Keratinocyte (primary cell): ENCODE data around the gene PRSS53.

Experiments
- EZH2 ChIP-seq: IDR thresholded peaks from one replicate; pipeline ENCODE4 v1.6.1; 2012; ENCODE audit warnings: inconsistent platforms, mild to moderate bottlenecking, low read length, moderate library complexity
- TF ChIP-seq, protein P1 (sequence below), 3 experiments: IDR thresholded peaks in 1 of 3; conservative IDR thresholded peaks in 1 of 3; optimal IDR thresholded peaks in 1 of 3; 2 replicates in 2 of 3; 3 replicates in 1 of 3; pipeline versions ENCODE3 to v1.5.1; 2011; ENCODE audit warnings: low read length in 3 of 3, mild to moderate bottlenecking in 3 of 3, moderate library complexity in 2 of 3, control low read depth in 1 of 3, inconsistent platforms in 1 of 3; ENCODE audit not compliant: insufficient read depth in 2 of 3; ENCODE audit errors: extremely low read depth in 1 of 3

DNA sequence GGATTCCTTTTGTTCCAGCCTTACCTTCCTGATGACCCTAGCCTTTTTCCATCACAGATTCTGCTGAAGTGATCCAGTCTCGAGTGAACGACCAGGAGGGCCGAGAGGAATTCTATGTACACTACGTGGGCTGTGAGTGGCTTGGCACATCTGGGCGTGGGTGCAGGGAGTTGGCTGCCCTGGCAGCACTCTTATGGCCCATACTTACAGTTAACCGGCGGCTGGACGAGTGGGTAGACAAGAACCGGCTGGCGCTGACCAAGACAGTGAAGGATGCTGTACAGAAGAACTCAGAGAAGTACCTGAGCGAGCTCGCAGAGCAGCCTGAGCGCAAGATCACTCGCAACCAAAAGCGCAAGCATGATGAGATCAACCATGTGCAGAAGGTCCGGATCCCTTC is 31.4 kb upstream of the PRSS53 start:
- TF ChIP-seq, protein P1, sequence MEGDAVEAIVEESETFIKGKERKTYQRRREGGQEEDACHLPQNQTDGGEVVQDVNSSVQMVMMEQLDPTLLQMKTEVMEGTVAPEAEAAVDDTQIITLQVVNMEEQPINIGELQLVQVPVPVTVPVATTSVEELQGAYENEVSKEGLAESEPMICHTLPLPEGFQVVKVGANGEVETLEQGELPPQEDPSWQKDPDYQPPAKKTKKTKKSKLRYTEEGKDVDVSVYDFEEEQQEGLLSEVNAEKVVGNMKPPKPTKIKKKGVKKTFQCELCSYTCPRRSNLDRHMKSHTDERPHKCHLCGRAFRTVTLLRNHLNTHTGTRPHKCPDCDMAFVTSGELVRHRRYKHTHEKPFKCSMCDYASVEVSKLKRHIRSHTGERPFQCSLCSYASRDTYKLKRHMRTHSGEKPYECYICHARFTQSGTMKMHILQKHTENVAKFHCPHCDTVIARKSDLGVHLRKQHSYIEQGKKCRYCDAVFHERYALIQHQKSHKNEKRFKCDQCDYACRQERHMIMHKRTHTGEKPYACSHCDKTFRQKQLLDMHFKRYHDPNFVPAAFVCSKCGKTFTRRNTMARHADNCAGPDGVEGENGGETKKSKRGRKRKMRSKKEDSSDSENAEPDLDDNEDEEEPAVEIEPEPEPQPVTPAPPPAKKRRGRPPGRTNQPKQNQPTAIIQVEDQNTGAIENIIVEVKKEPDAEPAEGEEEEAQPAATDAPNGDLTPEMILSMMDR (optimal IDR thresholded peaks at IDR 0.05 in 1 of 3, IDR thresholded peaks at IDR 0.05 in 1 of 3, conservative IDR thresholded peaks at IDR 0.05 in 1 of 3; ENCODE audit: extremely low read depth in 1 of 3, insufficient read depth in 2 of 3, low read length in 3 of 3) = no peak
- TF ChIP-seq EZH2 = no peak
